HG03460 (cell line): ENCODE data around the gene SESN1.

Experiments
- ATAC-seq: cut with Tn5 transposase; IDR thresholded peaks from one replicate; pipeline ENCODE4 v1.9.1; 2021; ENCODE audit not compliant: unreplicated experiment

SESN1 gene

GRCh38 chr6:108942556-108943492, 151.8 kb downstream of the SESN1 start:
- no peak for ATAC-seq

- no peak for ATAC-seq
Observed at GRCh38 chr6:108941859-108942258, 152.8 kb downstream of the SESN1 start.

GRCh38 chr6:108941281-108941680, 153.4 kb downstream of the SESN1 start:
- no peak for ATAC-seq

GRCh38 chr6:108940741-108941140, 153.9 kb downstream of the SESN1 start:
- no peak for ATAC-seq

DNA sequence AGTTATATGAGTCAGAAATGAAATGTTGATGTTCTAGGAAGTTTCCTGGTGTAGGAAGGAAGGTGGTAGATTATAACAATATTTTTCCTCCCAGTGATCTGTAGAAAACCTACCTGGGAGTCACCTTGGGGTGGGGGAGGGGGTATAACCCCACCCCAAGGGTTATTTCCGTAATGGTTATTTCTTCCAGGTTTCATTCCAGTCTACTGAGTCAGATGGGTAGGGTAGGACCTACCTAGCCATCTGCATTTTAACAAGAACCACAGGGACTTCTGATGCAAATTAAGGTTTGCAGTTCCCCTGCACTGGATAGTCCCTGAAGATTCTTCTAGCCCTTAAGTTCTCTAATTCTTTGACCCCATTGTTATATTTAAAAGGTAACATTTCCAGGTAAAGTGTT, 157.5 kb downstream of the SESN1 start:
- ATAC-seq, result no peak
